PFSK-1 (cell line): ENCODE results near the gene OR4D1.

Experiments
- POLR2AphosphoS5 ChIP-seq: IDR thresholded peaks from 2 replicates; pipeline ENCODE4 v1.6.1; 2012; ENCODE audit warnings: low read depth, mild to moderate bottlenecking, control low read depth, low read length, moderate library complexity
- SIN3A ChIP-seq: IDR thresholded peaks from 2 replicates; pipeline ENCODE4 v1.6.1; 2012; ENCODE audit warnings: mild to moderate bottlenecking, low read length, moderate library complexity, borderline replicate concordance; ENCODE audit not compliant: insufficient read depth
- TF ChIP-seq, protein P1 (sequence below), 2 experiments: IDR thresholded peaks; 2 replicates each; pipeline versions ENCODE4 v1.6.1 to v1.8.0; 2011 to 2012; ENCODE audit warnings: low read depth in 2 of 2, low read length in 2 of 2, control low read depth in 1 of 2, inconsistent platforms in 1 of 2, mild to moderate bottlenecking in 1 of 2, moderate library complexity in 1 of 2; ENCODE audit not compliant: insufficient read depth in 1 of 2

DNA sequence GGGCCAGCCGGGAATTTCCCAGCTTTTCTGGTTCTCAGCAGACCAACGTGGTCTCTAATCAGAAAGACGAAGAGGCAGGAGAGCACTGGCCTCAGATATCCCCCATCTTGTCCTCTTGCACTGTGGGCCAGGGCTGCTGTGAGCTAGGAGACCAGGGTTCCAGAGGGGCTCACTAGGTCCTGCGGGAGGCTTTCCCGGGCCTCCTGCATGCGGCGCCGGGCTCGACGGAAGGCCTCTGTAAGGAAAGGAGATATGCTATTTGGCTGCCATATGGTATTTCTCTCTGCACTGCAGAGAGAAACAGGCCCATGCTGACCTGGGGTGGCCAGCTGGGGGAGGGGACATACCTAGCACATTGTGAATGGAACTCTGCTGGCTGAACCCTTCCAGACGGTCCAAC lies 57.8 kb downstream of the OR4D1 start:
- TF ChIP-seq, protein P1, sequence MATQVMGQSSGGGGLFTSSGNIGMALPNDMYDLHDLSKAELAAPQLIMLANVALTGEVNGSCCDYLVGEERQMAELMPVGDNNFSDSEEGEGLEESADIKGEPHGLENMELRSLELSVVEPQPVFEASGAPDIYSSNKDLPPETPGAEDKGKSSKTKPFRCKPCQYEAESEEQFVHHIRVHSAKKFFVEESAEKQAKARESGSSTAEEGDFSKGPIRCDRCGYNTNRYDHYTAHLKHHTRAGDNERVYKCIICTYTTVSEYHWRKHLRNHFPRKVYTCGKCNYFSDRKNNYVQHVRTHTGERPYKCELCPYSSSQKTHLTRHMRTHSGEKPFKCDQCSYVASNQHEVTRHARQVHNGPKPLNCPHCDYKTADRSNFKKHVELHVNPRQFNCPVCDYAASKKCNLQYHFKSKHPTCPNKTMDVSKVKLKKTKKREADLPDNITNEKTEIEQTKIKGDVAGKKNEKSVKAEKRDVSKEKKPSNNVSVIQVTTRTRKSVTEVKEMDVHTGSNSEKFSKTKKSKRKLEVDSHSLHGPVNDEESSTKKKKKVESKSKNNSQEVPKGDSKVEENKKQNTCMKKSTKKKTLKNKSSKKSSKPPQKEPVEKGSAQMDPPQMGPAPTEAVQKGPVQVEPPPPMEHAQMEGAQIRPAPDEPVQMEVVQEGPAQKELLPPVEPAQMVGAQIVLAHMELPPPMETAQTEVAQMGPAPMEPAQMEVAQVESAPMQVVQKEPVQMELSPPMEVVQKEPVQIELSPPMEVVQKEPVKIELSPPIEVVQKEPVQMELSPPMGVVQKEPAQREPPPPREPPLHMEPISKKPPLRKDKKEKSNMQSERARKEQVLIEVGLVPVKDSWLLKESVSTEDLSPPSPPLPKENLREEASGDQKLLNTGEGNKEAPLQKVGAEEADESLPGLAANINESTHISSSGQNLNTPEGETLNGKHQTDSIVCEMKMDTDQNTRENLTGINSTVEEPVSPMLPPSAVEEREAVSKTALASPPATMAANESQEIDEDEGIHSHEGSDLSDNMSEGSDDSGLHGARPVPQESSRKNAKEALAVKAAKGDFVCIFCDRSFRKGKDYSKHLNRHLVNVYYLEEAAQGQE (IDR thresholded peaks at IDR 0.05; ENCODE audit: insufficient read depth in 1 of 2, low read depth in 2 of 2, low read length in 2 of 2) = no peak
- no peak for TF ChIP-seq SIN3A
- no peak for TF ChIP-seq POLR2AphosphoS5
